Colonic mucosa (tissue), 4 donors: Measurements from ENCODE around the gene MED23. TPM values are rescaled to one million over a fixed set of nuclear protein-coding genes. Genes with fewer than 3 reads are reported as not detected.
"Not testable (repeated sequence)": the region's sequence is repeated elsewhere in the genome, so short reads cannot be mapped to it uniquely, and the experiment has no call there.

ENCODE experiments used
- DNase-seq: peaks from one replicate; pipeline ENCODE4 v3.0.0-alpha.2; 2020
- H3K27ac ChIP-seq: fragments of 200-600 bp; one replicate; pipeline ENCODE4 v1.8.0; 2021
- H3K27me3 ChIP-seq: fragments of 200-600 bp; one replicate; pipeline ENCODE4 v1.8.0; 2021
- H3K36me3 ChIP-seq: fragments of 200-600 bp; one replicate; pipeline ENCODE4 v1.8.0; 2021
- H3K4me1 ChIP-seq: fragments of 200-600 bp; one replicate; pipeline ENCODE4 v1.8.0; 2021; ENCODE audit warnings: mild to moderate bottlenecking
- H3K4me3 ChIP-seq: fragments of 200-600 bp; one replicate; pipeline ENCODE4 v1.8.0; 2021
- H3K9ac ChIP-seq, 2 donors: one replicate each; pipeline ENCODE4 v1.7.0; 2013; ENCODE audit warnings: control low read depth in 2 of 2, low read depth in 2 of 2, low read length in 2 of 2
- H3K9me3 ChIP-seq: fragments of 200-600 bp; one replicate; pipeline ENCODE4 v1.8.0; 2021
- intact Hi-C: fragments of 100-400 bp; cut with DNase I; formaldehyde crosslinking; loops from one replicate; pipeline ENCODE4 v1.14.1; 2022
- total RNA-seq, 2 donors: library from RNA; stranded (reverse); fragmentation: NEBNext Ultra II Directional in 1 of 2; extraction: Animal tissue kit (Norgen Biotek cat#: 25700) in 1 of 2; gene quantifications; one replicate each; pipeline ENCODE4 v1.2.1, GENCODE V29; 2021
- TF ChIP-seq, protein P1 (sequence below): fragments of 200-600 bp; IDR thresholded peaks from one replicate; pipeline ENCODE4 v1.8.0; 2022; ENCODE audit warnings: antibody characterized with exemption, mild to moderate bottlenecking
- donor health status: healthy.
- donor health status: DM: no; HTN: no; CAD: no.
- donor health status: DM: no; HTN: no; CAD: no.

The MED23 gene
- total RNA-seq, 2 donors from 2014 or later, result 24.5 to 36.5 TPM

DNA sequence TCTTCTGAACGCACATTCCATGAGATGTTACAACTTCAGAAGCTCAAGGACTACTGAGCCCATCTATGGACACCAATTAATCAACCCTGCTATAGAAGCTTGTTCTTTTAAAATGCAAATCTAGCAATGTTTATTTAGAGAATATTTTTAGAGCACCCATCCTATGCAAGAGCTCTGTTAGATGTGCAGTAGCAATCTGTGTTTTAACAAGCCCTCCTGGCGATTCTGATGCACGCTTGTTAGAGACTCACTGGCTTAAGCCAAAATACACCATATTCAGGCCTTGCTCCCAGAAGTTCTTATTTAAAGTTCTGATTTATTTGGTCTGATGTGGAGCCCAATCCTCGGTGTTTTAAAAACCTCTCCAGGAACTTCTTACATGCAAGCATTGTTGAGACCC lies 76.1 kb downstream of the MED23 start:
- intact Hi-C loops, result no loop called here
- Histone ChIP-seq H3K9ac (no peak overlapping the region), H3K27ac (no peak overlapping the region), H3K9me3 (no peaks in the 10 kb centered on the region), H3K4me1 (no peaks in the 10 kb centered on the region), H3K27me3 (no peaks in the 10 kb centered on the region), H3K36me3 (no peaks in the 10 kb centered on the region), H3K4me3 (no peak overlapping the region)
- no peak for DNase-seq
- TF ChIP-seq, protein P1, sequence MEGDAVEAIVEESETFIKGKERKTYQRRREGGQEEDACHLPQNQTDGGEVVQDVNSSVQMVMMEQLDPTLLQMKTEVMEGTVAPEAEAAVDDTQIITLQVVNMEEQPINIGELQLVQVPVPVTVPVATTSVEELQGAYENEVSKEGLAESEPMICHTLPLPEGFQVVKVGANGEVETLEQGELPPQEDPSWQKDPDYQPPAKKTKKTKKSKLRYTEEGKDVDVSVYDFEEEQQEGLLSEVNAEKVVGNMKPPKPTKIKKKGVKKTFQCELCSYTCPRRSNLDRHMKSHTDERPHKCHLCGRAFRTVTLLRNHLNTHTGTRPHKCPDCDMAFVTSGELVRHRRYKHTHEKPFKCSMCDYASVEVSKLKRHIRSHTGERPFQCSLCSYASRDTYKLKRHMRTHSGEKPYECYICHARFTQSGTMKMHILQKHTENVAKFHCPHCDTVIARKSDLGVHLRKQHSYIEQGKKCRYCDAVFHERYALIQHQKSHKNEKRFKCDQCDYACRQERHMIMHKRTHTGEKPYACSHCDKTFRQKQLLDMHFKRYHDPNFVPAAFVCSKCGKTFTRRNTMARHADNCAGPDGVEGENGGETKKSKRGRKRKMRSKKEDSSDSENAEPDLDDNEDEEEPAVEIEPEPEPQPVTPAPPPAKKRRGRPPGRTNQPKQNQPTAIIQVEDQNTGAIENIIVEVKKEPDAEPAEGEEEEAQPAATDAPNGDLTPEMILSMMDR, result no peak

DNA sequence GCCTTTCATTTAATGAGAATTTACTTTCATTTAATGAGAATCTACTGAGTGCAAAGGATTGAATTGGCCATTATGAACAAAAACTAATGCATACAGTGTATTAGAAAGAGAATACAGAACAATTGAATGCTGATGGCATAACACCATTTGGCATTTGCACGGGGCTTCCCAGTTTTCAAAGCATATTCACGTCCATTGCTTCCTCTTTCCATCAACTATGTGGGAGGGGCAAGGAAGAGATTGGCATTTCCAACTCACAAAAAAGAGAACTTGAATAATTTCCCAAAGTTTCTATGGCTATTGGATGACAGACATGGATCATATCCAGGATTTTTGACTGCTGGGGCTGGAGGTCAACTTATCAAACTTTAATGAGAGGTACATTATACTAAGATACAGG lies 78.2 kb downstream of the MED23 start:
- Histone ChIP-seq H3K4me3 (no peak overlapping the region), H3K9ac (no peak overlapping the region), H3K27me3 (no peaks in the 10 kb centered on the region), H3K9me3 (no peaks in the 10 kb centered on the region), H3K27ac (no peak overlapping the region), H3K36me3 (no peaks in the 10 kb centered on the region), H3K4me1 (no peaks in the 10 kb centered on the region)
- intact Hi-C loops, result no loop called here
- no peak for DNase-seq
- TF ChIP-seq, protein P1, result no peak

DNA sequence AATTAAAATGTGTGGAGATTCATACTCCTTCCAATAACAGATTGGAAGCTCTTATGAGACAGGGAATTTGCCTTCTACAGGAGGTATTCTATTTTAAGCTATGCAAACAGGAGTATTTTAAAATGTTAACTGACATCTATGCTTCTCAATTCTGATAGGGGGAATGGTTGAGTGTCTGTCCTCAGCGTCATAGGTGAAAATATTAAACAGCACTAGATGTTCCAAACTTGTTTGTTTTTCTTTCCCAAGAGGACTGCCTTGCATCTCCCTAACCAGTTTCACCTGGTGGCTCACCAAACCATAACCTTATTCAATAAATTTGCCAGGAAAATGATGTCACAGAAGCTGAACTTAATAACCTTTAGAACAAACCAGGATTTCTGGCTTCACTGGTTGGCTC lies 79.6 kb downstream of the MED23 start:
- Histone ChIP-seq H3K9ac (no peak overlapping the region), H3K36me3 (no peaks in the 10 kb centered on the region), H3K27ac (no peak overlapping the region), H3K4me3 (no peak overlapping the region), H3K4me1 (no peaks in the 10 kb centered on the region), H3K9me3 (no peaks in the 10 kb centered on the region), H3K27me3 (no peaks in the 10 kb centered on the region)
- TF ChIP-seq, protein P1, result no peak
- intact Hi-C loops, result no loop called here
- no peak for DNase-seq

DNA sequence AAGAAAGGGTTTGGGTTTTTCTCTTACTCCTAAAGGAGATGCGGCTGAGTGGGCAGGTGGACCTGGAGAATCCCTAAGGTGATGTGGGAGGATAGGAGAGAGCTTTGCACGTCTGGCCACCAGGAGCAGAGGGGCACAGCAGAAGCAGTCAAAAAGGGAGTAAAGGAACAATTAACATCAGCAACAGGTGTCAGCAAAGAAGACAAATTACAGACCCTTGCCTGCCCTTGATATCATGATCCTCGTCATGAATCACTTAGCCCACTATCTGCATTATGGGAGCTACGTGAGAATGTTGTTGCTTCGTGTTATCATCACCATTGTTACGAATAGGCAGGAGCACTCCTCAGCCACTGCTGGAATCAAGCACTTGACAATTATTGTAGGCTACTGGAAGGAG lies 80.6 kb downstream of the MED23 start:
- H3K9ac ChIP-seq, result no peak overlapping the region
- H3K9me3 ChIP-seq, result no peaks in the 10 kb centered on the region
- no peaks in the 10 kb centered on the region for H3K4me1 ChIP-seq
- no peaks in the 10 kb centered on the region for H3K27me3 ChIP-seq
- intact Hi-C loops, result no loop called here
- no peak for DNase-seq
- no peak overlapping the region for H3K27ac ChIP-seq
- no peak overlapping the region for H3K4me3 ChIP-seq
- no peaks in the 10 kb centered on the region for H3K36me3 ChIP-seq
- TF ChIP-seq, protein P1, result no peak

DNA sequence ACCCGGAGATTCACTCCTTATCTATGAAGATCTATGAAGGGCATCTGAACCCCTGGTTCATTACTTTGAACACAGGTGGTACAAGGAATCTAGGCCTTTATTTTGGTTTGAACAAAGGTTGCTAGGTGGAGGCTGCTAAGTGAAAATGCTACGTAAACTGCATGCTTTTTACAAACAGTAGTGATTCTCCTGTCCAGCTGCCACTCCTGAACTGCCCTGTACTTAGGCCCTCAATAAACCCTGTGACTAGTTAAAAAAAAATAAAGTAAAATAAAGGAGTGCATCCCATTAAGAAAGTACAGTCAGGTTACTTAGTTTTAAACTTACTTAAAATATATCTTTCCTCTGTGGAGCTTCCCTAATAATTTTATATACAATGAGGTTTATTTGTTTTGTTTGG lies 82.7 kb downstream of the MED23 start:
- Histone ChIP-seq H3K9me3 (no peaks in the 10 kb centered on the region), H3K4me3 (no peak overlapping the region), H3K27ac (no peak overlapping the region), H3K36me3 (no peaks in the 10 kb centered on the region), H3K9ac (no peak overlapping the region), H3K27me3 (no peaks in the 10 kb centered on the region), H3K4me1 (no peaks in the 10 kb centered on the region)
- TF ChIP-seq, protein P1, result no peak
- intact Hi-C loops, result no loop called here
- DNase-seq, result no peak

DNA sequence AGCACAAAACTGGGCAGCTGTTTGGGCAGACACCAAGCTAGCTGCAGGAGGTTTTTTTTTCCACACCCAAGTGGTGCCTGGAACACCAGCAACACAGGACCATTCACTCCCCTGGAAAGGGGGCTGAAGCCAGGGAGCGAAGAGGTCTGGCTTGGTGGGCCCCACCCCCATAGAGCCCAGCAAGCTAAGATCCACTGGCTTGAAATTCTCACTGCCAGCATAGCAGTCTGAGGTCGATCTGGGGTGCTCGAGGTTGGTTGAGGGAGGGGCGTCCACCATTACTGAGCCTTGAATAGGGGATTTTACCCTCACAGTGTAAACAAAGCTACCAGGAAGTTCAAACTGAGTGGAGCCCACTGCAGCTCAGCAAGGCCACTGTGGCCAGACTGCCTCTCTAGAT lies 89.4 kb downstream of the MED23 start:
- DNase-seq, H3K4me3 ChIP-seq, H3K9ac ChIP-seq, H3K4me1 ChIP-seq, H3K36me3 ChIP-seq, H3K27ac ChIP-seq, H3K9me3 ChIP-seq, H3K27me3 ChIP-seq: not testable (repeated sequence)
- intact Hi-C loops, result loop anchor here (10.0 kb wide), 1 partner anchor 654 kb away; no protein-coding TSS in a partner anchor
